HepG2 (cell line): ENCODE results near the gene SLC35D2. TPM values are rescaled to one million over a fixed set of nuclear protein-coding genes. Genes with fewer than 3 reads are reported as not detected.

Experiments
- AHR ChIP-seq: IDR thresholded peaks from 2 replicates; pipeline ENCODE4 v1.6.1; 2018; ENCODE audit warnings: missing genetic modification reagents, missing compliant biosample characterization
- FOXK1 ChIP-seq: sonication (generic); formaldehyde crosslinking; IDR thresholded peaks from 2 replicates; pipeline ENCODE4 v1.4.0; 2020; ENCODE audit warnings: low read depth, missing genetic modification reagents, borderline replicate concordance
- GABPB1 ChIP-seq: IDR thresholded peaks from 2 replicates; pipeline ENCODE4 v1.6.1; 2016; ENCODE audit warnings: mild to moderate bottlenecking, missing genetic modification reagents, moderate library complexity, missing compliant biosample characterization
- GATAD2A ChIP-seq: IDR thresholded peaks from 2 replicates; pipeline ENCODE4 v1.6.1; 2016
- HOXA3 ChIP-seq: sonication (generic); formaldehyde crosslinking; IDR thresholded peaks from 2 replicates; pipeline ENCODE4 v1.5.0; 2020; ENCODE audit warnings: missing genetic modification reagents
- MXD1 ChIP-seq: sonication (generic); formaldehyde crosslinking; IDR thresholded peaks from 2 replicates; pipeline ENCODE4 v1.4.0; 2020; ENCODE audit warnings: mild to moderate bottlenecking, missing genetic modification reagents
- MYC ChIP-seq: sonication (generic); formaldehyde crosslinking; IDR thresholded peaks from 2 replicates; pipeline ENCODE4 v1.9.0; 2021; ENCODE audit warnings: missing genetic modification reagents, borderline replicate concordance
- PITX1 ChIP-seq: sonication (generic); formaldehyde crosslinking; IDR thresholded peaks from 2 replicates; pipeline ENCODE4 v1.5.1; 2020; ENCODE audit warnings: mild to moderate bottlenecking, missing genetic modification reagents
- RBFOX2 ChIP-seq: fragments of 200-400 bp; formaldehyde crosslinking; IDR thresholded peaks from 2 replicates; pipeline ENCODE4 v1.6.1; 2017; ENCODE audit warnings: low read depth, mild to moderate bottlenecking, low read length
- SNRNP70 ChIP-seq: fragments of 200-400 bp; formaldehyde crosslinking; IDR thresholded peaks from 2 replicates; pipeline ENCODE4 v1.6.1; 2017; ENCODE audit warnings: mild to moderate bottlenecking, low read depth, low read length, moderate library complexity
- TEF ChIP-seq: sonication (generic); formaldehyde crosslinking; IDR thresholded peaks from 2 replicates; pipeline ENCODE4 v1.5.0; 2020; ENCODE audit warnings: missing genetic modification reagents
- ZNF275 ChIP-seq: sonication (generic); formaldehyde crosslinking; IDR thresholded peaks from 2 replicates; pipeline ENCODE4 v1.8.0; 2022; ENCODE audit warnings: missing genetic modification reagents, mild to moderate bottlenecking, inconsistent platforms, borderline replicate concordance
- ZNF441 ChIP-seq: sonication (generic); formaldehyde crosslinking; IDR thresholded peaks from 2 replicates; pipeline ENCODE4 v1.7.0; 2021; ENCODE audit warnings: missing genetic modification reagents, borderline replicate concordance
- ZNF724P ChIP-seq: sonication (generic); formaldehyde crosslinking; IDR thresholded peaks from 2 replicates; pipeline ENCODE4 v1.8.0; 2022; ENCODE audit warnings: missing genetic modification reagents, borderline replicate concordance
- ZNF772 ChIP-seq: sonication (generic); formaldehyde crosslinking; IDR thresholded peaks from 2 replicates; pipeline ENCODE4 v1.5.0; 2020; ENCODE audit warnings: mild to moderate bottlenecking, missing genetic modification reagents
- ZNF792 ChIP-seq: IDR thresholded peaks from 2 replicates; pipeline ENCODE4 v1.6.1; 2016
- ZNF883 ChIP-seq: sonication (generic); formaldehyde crosslinking; IDR thresholded peaks from 2 replicates; pipeline ENCODE4 v1.5.1; 2020; ENCODE audit warnings: mild to moderate bottlenecking, missing genetic modification reagents; ENCODE audit errors: not compliant biosample characterization
- polyA plus RNA-seq, 8 experiments: library from polyadenylated mRNA; depleted of rRNA in 3 of 8; stranded (reverse) in 7 of 8; unstranded in 1 of 8; fragments of >200 nt; fragmentation: Illumina TruSeq in 4 of 8; extraction: Trizol in 4 of 8; gene quantifications; 2 replicates each; pipeline versions ENCODE4 v1.2.1 to v1.2.3, GENCODE V29; 2011 to 2016; ENCODE audit warnings: low read depth in 4 of 8, missing spikeins in 1 of 8, mixed read lengths in 1 of 8; ENCODE audit not compliant: insufficient read depth in 1 of 8
- total RNA-seq, 5 experiments: library from RNA; depleted of rRNA; stranded (reverse); fragments of >200 nt; fragmentation: Illumina TruSeq; extraction: Trizol; gene quantifications; 2 replicates each; pipeline ENCODE4 v1.2.3, GENCODE V29; 2016; ENCODE audit warnings: low read depth in 1 of 5
- TF ChIP-seq, protein P1 (sequence below): IDR thresholded peaks from 2 replicates; pipeline ENCODE4 v1.6.1; 2018; ENCODE audit warnings: missing genetic modification reagents
- TF ChIP-seq, protein P2 (sequence below): IDR thresholded peaks from 2 replicates; pipeline ENCODE4 v1.6.1; 2016; ENCODE audit warnings: missing genetic modification reagents, missing compliant biosample characterization
- TF ChIP-seq, protein P3 (sequence below): sonication (generic); formaldehyde crosslinking; IDR thresholded peaks from 2 replicates; pipeline ENCODE4 v1.5.0; 2020; ENCODE audit warnings: mild to moderate bottlenecking, missing genetic modification reagents

Gene SLC35D2
- total and polyA plus RNA-seq, 2 of the 13 experiments (the other 11 are each of a cell fraction or from before 2014, with no cell fraction given): 96.2 to 103 TPM

- peak; percentile 69; the same call in 1 of the 2 replicates for TF ChIP-seq MYC
- peak; percentile 72 for TF ChIP-seq ZNF883 (CRISPR knock-in tag)
- no peak for TF ChIP-seq GATAD2A
- peak; percentile 54; the same call in 1 of the 2 replicates for TF ChIP-seq FOXK1 (CRISPR knock-in tag)
- TF ChIP-seq, protein P1, sequence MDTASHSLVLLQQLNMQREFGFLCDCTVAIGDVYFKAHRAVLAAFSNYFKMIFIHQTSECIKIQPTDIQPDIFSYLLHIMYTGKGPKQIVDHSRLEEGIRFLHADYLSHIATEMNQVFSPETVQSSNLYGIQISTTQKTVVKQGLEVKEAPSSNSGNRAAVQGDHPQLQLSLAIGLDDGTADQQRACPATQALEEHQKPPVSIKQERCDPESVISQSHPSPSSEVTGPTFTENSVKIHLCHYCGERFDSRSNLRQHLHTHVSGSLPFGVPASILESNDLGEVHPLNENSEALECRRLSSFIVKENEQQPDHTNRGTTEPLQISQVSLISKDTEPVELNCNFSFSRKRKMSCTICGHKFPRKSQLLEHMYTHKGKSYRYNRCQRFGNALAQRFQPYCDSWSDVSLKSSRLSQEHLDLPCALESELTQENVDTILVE (CRISPR knock-in tag): no peak; the same call in none of the 2 replicates
- TF ChIP-seq, protein P2, sequence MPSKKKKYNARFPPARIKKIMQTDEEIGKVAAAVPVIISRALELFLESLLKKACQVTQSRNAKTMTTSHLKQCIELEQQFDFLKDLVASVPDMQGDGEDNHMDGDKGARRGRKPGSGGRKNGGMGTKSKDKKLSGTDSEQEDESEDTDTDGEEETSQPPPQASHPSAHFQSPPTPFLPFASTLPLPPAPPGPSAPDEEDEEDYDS (CRISPR knock-in tag): peak; percentile 73
- TF ChIP-seq ZNF275 (CRISPR knock-in tag): no peak
- peak; percentile 82 for TF ChIP-seq GABPB1 (CRISPR knock-in tag)
- TF ChIP-seq ZNF724P: peak; percentile 93; the same call in 1 of the 2 replicates
- TF ChIP-seq RBFOX2: peak; percentile 90
- TF ChIP-seq MXD1 (CRISPR knock-in tag): peak; percentile 38; the same call in 1 of the 2 replicates
- TF ChIP-seq ZNF441 (CRISPR knock-in tag): peak; percentile 88; the same call in 1 of the 2 replicates
- no peak for TF ChIP-seq PITX1 (CRISPR knock-in tag)
- no peak for TF ChIP-seq ZNF792 (CRISPR knock-in tag)
- TF ChIP-seq SNRNP70: no peak
- 0 out of 2 replicates have a peak, but pooled peaks have one; percentile 67 for TF ChIP-seq TEF (CRISPR knock-in tag)
- no peak for TF ChIP-seq AHR
- TF ChIP-seq, protein P3, sequence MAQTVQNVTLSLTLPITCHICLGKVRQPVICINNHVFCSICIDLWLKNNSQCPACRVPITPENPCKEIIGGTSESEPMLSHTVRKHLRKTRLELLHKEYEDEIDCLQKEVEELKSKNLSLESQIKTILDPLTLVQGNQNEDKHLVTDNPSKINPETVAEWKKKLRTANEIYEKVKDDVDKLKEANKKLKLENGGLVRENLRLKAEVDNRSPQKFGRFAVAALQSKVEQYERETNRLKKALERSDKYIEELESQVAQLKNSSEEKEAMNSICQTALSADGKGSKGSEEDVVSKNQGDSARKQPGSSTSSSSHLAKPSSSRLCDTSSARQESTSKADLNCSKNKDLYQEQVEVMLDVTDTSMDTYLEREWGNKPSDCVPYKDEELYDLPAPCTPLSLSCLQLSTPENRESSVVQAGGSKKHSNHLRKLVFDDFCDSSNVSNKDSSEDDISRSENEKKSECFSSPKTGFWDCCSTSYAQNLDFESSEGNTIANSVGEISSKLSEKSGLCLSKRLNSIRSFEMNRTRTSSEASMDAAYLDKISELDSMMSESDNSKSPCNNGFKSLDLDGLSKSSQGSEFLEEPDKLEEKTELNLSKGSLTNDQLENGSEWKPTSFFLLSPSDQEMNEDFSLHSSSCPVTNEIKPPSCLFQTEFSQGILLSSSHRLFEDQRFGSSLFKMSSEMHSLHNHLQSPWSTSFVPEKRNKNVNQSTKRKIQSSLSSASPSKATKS (CRISPR knock-in tag): no peak
- TF ChIP-seq ZNF772 (CRISPR knock-in tag): peak; percentile 86
- peak; percentile 70; the same call in 1 of the 2 replicates for TF ChIP-seq HOXA3
Measured at GRCh38 chr9:96418083-96418919, 34.8 kb upstream of the SLC35D2 start, which contains the start of gene ZNF367 (continued).
